ENCODE data around the gene SLC12A8.

DNA sequence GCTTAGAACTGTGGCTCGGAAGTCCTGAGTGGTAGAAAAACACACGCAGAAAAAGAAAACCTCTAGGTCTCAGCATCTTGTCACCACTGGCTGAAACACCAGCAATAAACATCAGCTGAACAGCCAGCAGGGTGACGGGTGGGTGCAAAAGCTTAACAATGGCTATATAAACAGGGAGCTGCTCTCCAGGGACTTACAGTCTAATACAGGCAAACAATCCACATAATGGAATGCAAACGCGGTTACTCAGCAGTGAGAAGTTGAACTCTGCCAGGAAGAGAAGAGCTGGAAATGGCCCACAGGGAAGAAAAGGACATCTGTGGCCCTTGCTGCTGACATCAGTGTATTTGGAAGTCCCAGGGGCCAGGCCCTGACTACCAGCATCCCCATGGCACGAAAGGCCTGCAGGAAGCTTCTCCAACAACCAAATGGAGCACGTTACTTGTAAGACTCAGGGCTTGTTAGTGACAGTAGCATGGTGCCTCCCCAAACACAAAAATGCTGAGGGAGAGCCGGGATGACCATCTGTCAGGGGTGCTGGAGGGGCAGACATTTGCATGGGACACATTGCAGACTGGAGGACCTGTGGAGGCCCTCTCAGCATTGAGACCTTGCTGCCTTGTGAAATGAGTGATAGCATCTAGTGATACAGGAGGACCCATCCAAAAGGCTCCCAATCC lies 159.8 kb downstream of the SLC12A8 start:
- TF ChIP-seq POLR2AphosphoS5 (IDR thresholded peaks at IDR 0.05; ENCODE audit: low read depth, low read length), result no peak
- no peak for TF ChIP-seq POLR2A (IDR thresholded peaks at IDR 0.05; ENCODE audit: low read depth, low read length)
- TF ChIP-seq TAF1 (IDR thresholded peaks at IDR 0.05; ENCODE audit: low read depth, low read length), result no peak
- TF ChIP-seq POU2F2 (IDR thresholded peaks at IDR 0.05; ENCODE audit: low read depth, low read length), result no peak

Measured in GM12891 (cell line).